GM10266 (cell line): ENCODE data around the gene RBPJ.

Experiments used
- DNase-seq: peaks from one replicate; pipeline ENCODE4 v3.0.0; 2012; ENCODE audit errors: extremely low spot score
- CTCF ChIP-seq: IDR thresholded peaks from 2 replicates; pipeline ENCODE4 v1.5.1; 2012; ENCODE audit warnings: mild to moderate bottlenecking, low read depth; ENCODE audit not compliant: control insufficient read depth, insufficient read depth; ENCODE audit errors: missing control alignments

The RBPJ gene

GRCh38 chr4:26343038-26343398 lies 22.2 kb downstream of the RBPJ start:
- TF ChIP-seq CTCF, result no peak
- no peak for DNase-seq

GRCh38 chr4:26344901-26345564 lies 24.2 kb downstream of the RBPJ start:
- no peak for DNase-seq
- TF ChIP-seq CTCF, result no peak

GRCh38 chr4:26345565-26345938 lies 24.7 kb downstream of the RBPJ start:
- TF ChIP-seq CTCF, result no peak
- no peak for DNase-seq

GRCh38 chr4:26346203-26346620 lies 25.4 kb downstream of the RBPJ start:
- DNase-seq, result no peak
- no peak for TF ChIP-seq CTCF

- no peak for TF ChIP-seq CTCF
- DNase-seq, result no peak
These were observed 28.7 kb downstream of the RBPJ start for GRCh38 chr4:26349496-26349895.

- TF ChIP-seq CTCF, result no peak
- DNase-seq, result no peak
These were observed 30.9 kb downstream of the RBPJ start for GRCh38 chr4:26351685-26352084.

- no peak for TF ChIP-seq CTCF
- DNase-seq, result no peak
These were observed 33.7 kb downstream of the RBPJ start for GRCh38 chr4:26354491-26354890.
